Stimulated activated CD4-positive, alpha-beta T cell treated with anti-CD3 and anti-CD28 coated beads, Interleukin-1b, Interleukin-23, amount 100 ng/mL, for 48 hours (primary cell): ENCODE measurements around the gene GRAP.
A peak's percentile ranks its signal among the peaks of the same experiment; 100 is the strongest.
"Not testable (repeated sequence)": the region's sequence is repeated elsewhere in the genome, so short reads cannot be mapped to it uniquely, and the experiment has no call there.

ENCODE experiments used
- DNase-seq: peaks from one replicate; pipeline ENCODE4 v3.0.0-alpha.2; 2020

GRAP gene

DNA sequence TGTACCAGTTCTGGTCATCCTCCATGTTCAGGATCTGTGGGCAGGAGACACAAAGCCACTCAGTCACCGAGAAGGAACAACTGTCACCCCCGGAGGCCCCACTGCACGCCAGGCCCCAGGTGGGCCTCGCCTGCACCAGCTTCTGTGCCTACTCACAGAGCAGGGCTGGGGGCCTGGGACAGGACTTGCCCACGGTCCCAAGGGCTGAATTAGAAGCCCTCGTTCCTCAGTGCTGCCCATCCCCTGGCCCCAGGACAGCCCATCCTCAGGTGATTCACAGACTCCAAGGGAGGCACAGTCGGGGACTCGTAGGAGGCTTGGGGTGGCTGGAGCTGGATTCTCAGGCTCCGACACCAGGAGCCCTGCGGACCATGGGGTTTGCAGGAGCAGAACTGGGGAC is 4.9 kb downstream of the GRAP start:
- DNase-seq, result not testable (repeated sequence)

DNA sequence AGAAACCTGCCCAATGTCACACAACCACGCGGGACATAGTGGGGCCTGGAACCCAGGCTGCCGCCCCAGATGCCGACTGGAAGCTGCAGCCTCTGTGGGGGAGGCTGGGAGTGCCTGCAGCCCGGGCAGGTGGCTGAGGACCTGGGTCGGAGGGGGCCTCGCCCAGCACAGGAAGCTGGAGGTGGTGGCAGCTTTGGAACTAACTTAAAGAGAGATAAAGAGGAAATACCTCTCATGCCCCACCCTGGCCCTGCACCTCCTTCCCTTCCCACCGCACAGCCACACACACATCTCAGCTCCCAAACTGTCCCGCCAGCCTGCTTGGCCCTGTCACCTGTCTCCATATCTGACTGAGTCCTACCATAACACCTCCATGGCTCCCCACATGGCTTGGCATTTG is 6.4 kb downstream of the GRAP start:
- DNase-seq, result not testable (repeated sequence)

DNA sequence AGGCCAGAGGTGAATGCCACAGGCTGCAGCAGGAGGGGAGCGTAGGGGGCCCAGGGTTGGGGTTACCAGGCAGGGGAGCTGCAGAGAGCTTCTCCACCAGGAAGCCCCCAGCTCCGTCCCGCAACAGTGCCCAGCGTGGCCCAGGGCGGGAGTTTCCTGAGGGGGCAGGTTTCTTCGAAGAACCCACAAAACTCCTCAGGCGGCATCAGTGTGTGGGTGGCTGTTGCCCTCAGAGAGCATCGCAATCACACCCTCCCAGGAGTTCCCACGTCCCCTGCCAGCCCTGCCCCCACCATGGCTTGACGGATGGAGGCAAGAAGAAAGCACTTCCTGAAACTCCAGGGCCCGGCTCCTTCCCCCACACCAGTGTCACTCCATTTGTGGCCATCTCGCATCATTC is 8.0 kb downstream of the GRAP start:
- DNase-seq, result not testable (repeated sequence)

DNA sequence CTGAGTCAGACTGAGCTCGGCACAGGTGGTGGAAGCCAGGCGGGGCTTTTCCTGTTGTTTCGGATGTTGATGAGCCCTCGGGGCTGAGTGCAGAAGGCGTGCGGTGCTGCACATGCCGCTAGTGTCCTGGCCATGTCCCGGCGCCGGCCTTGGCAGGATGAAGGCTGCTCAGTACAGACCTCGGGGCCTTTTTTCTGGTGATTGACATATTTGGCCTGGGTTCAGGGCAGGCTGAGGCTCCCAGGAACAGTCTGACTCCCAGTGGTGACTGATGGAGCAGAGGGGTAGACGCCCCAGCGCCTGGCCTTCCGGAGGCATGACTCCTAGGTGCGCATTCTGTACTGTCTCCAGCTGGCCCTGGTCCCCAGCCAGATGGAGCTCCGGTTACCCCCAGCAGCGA is 8.8 kb downstream of the GRAP start:
- DNase-seq, result not testable (repeated sequence)

DNA sequence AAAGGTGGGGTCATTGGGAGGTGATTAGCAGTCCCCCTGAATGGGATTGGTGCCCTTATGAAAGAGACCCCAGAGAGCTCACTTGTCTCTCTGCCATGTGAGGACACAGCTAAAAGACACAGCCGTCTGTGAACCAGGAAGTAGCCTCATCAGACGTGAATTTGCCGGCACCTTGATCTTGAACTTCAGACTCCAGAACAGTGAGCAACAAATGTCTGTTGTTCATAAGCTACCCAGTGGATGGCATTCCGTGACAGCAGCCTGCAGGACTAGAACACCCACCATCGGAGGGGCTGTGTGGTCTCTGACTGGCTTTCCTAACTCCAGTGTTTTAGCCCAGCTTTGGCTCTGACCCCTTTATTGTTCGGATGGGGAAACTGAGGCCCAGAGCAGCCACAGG is 9.2 kb downstream of the GRAP start:
- not testable (repeated sequence) for DNase-seq

DNA sequence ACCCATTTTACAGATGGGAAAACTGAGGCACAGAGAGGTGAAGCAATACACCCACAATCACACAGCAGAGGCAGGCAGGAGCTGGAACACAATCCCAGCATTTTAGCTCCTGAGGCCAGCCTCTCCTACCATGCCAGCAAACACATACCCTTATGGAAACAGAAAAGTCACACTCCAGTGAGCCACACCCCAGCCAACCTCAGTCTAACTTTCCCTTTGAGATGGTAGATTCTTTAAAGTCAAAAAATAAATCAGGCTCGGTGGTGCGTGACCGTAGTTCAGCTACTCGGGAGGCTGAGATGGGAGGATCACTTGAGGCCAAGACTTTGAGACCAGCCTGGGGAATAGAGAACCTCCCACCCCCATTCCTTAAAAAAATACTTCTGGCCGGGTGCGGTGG is 10.6 kb downstream of the GRAP start:
- not testable (repeated sequence) for DNase-seq

DNA sequence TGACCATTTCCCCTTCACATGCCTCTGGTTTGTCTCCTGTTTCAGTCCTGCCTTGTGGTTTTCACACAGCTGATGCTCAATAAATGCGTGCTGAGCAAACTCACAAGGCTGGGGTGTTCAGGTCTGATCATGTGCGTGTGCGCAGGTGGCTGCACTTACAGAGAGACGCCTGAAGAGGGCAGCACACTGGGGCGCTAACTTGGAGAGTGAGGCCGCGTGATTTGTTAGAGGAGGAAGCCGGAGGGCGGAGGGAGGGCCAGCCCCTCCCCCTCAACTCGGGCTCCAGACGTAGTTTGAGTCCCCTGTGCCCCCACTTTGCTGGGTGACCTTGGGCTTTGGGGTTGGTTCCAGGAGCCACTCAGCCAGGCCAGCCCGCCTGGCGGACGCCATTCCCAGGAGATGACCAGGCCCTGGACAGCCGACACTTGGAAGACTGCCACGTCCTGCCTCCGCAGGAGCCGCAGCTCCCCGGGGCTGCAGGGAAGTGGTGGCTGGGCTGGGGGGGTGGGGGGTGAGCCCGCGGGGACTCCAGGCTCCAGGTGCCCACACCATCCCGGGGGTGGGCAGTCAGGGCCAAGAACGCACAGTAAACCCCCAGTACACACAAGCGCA is 14.3 kb downstream of the GRAP start:
- not testable (repeated sequence) for DNase-seq

DNA sequence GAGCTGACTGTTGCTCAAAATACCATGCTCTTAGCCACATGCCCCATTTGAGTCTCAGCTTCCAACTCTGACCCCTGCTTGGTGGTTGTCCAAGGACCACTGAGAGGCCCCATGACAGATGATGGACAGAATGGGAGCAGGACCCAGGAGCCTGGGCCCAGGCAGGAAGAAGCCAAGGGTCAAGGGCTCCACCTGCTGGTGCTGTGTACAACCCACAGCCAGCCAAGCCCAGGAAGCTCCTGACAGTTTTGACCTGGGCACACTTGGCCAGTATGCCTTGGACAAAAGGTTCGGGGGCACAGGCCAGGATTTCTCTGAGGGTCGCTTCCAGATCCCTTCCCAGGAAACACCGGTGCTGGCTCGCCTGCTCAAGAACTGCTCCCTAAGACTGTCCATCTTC is 15.0 kb downstream of the GRAP start:
- peak; percentile 32 for DNase-seq

DNA sequence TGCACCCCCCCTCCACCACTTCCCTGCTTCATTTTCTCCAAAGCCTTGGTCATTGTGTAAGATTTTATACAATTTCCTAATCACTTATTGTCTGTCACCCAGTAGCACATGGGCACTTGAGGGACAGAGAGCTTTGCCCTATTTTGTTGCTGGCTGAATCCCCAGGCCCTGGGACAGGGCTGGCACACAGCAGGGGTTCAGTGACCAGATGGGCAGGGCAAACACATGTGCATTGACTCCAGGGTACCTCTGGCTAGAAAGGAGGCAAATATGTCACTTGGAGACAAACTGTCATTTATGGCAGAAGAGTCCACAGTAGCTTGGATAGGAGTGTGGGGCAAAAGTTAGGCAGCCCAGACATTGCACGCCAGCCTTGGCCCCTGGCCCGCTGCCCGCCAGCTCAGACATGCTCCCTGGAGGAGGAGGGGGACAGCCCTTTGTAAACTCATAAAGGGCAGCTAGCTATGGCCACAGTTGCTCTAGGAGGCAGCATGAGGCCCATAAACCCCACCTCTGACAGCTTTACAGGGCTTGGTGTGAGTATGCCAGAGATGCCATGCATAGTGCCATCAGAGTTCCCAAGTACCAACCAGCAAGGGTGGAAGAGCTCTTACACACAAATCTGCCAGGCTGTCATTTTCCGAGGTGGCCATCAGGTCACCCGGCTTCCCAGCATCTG is 15.8 kb downstream of the GRAP start:
- DNase-seq, result not testable (repeated sequence)

DNA sequence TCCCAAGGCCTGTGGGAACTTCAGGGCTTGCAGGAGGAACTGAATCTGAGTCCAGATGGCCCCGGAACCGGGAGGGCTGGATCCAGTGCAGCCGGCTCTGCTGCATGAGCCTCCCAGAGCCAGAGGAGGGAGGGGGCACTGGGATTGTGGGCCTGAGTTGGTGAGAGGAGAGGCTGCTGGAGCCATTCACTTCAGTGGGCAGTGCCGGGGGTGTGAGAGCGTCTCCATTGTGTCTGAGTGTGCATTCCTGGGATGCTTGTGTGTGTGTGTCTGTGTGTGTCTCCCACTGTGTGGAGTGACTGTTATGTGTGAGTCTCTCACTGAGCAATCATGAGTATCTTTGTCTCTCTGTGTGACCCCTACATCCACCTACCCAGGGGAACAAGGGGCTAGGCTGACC is 17.0 kb downstream of the GRAP start:
- DNase-seq, result not testable (repeated sequence)

DNA sequence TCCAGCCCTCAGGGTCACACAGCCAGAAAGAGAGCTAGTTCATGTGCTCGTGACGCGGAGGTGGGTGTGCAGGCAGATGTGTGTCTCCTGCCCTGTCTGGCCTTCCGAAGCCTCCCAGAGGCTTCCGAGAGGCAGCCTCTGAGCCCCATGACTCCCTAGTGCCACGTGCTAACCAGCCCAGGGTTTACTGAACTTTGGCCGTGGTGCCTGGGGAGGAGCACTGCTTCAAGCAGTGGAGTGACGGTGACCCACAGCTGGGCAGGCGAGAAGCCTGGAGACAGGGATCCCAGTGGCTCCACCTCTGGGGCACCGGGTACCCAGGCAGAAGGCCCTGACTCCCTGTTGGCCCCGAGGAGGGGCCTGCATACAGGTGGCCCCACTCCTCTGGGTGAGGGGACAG is 18.1 kb downstream of the GRAP start:
- not testable (repeated sequence) for DNase-seq

DNA sequence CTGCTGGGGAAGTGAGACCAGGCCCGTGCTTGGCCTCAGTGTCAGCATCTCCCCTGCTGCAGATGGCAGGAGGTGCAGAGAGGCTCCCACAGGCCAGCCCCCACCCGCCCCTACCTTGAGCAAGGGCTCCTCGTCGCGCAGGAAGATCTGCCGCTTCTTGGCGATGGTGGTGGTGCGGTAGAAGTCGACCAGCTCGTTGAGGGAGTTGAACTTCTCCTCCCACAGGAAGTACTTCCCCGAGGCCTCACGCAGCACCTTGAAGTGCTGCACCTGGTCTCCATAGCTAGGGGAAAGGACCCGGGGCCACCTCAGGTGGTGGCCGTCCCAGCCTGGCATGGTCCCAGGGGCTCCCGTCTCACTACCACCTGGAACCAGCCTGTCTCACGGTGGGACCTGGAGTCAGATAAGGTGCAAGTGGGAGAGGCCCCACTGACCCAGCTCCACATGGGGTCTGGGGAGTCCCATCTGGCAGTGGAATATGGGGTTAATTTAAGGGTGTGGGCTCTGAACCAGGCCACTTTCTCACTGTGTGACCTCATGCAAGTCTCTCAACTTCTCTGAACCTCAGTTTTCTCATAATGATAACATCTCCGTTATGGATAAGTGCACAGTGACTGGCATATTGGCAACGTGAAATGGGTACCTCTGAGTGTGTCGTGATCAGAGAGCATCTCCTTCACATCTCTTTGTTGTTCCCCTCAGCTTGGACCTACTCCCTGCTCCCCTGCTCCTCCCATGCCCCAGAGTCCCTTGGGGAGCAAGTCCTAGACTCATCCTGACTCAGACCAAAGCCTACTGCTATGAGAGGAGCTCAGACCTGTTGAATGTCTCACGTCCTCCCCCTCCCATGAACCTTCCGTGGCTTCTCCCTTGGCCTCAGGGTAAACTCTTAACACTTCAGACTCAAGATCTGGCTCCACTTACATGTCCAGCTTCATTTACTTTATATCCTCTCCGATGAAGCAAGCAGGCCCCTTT is 22.4 kb downstream of the GRAP start:
- no peak for DNase-seq

DNA sequence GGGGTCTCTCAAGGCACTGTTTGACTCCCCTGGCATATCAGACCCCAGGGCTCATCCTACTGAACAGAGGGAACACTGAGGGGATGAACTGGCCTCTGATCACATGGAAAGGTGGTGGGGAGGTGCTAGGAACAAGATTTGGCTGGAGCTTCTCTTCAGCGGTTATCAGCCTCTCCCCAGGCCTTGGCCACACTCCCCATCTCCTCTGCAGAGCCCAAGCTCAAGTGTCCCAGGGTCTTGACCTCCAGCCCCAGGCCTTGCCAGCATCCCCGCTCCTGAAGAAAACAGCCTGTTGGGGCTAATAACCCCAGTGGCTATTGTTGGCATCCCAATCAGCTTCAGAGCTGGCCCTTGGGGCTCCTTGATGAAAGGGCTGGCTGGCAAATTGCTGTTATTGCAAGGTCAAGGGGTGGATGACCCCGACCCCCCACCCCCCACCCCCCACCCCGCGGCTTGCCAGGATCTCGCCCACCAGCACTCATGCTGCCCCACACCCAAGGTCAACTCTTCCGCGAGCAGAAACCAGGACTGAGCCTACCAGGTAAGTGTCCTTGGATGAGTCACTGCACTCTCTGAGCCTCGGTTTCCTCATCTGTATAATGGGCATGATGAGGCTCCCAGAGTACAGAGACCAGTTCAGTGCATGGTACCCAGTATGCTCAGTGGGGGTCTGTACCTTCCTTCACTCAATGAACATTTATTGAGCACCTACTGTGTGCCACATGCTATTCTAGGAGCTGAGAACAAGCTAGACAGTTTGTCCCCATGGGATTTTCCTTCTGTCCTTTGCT is 23.4 kb downstream of the GRAP start:
- DNase-seq, result no peak

DNA sequence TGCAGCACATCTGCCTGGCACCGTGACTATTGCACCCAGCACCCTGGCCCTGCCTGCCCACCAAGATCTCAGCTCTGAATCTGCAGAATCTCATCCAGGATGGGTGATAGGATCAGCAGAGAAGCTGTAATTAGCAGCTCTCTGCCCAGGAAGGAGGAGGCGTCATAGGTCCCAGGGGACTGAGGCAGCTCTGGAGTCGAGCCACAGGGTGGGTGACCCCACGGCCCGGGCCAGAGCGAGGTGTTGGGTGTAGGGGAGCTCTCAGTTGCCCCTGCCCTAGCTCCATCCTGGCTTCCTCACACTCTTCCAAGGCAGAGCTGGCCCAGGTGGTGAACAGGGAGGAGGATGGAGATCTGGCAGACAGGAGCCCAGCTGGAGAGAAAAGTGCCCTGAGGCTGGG is 24.0 kb downstream of the GRAP start:
- DNase-seq, result no peak

DNA sequence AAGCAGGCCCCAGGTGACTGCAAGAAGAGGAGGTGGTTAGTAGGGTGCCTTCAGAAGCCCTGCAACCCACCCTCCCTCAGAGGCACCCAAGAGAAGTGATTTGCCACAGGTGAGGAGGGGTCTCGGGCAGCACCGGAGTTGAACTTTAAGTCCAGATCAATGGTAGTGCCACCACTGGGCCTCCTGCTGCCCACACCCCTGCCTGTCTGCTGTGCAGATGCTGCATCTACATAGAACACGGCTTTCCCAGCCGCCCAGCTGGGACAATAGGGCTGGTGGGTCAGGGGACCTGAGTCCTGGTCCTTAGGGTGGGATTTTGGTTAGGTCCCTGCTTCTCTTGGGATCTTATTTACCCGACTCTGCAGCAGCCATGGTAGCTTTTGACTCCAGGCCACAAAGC is 24.6 kb downstream of the GRAP start:
- DNase-seq, result no peak

DNA sequence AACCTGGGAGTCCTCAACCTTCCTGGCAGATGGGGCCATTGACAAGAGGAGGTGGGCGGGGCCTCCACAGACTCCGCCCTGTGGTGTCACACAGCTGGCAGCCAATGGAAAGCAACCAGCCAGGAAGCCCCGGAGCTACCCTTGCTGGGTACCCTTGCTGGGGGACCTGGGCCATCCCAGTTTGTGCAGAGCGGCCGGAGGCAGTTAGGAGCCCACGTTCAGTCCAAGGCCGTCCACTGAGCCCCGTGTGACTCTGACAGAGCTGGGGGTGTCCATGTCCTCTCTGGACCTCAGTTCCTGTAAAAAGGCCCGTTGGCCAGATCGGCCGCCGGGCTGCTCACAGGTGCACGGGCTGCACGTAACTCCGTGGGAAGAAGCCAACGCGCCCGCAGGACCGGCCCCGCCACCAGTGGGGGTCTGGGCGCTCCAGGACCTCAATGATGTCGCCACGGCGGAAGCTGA is 25.1 kb downstream of the GRAP start:
- peak; percentile 52 for DNase-seq

DNA sequence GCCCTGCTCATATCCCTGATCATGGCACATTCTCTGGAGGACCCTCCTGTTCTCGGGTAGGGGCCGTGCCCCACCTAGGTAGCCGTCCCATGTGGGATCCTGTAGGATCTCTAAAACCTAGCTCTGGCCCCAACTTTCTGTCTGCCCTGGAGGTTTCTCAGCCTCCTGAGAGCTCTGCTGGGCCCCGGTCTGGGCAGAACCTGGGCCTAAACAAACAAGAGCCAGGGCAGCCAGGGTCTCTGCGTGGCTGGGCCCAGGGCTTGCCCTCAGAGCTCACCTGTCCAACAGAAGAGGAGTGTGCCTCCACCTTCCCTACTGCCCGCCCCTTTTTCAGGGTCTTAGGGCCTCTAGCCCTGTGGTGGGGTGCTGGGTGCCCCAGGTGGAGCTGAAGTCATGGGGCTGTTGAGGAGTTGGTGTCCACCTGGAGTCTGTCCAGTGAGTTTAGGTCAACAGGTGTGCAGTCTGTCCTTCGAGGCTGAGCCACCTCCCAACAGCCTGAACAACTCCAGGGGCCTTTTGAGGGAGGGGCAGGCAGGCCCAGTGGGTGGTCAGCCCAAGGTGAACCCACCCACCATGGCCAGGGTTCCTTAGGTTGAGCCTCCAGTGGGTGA is 25.6 kb downstream of the GRAP start:
- not testable (repeated sequence) for DNase-seq

DNA sequence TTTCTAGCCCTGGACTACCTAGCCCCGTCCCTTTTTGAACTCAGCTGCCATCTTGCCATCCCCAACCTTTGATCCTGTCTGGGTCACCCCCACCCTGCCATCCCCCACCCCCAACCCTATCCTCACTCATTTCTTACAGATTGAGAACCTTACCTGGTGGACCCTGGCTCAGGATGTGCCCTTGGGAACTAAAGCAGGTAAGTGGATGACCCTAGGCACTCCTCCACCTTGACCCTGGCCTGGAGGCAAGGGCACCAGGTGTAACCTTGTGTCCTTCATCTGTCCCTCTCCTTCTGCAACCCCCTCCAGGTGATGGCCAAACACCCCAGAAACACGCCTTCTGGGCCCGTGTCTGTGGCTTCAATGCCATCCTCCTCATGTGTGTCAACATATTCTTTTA is 26.7 kb downstream of the GRAP start:
- DNase-seq, result no peak

DNA sequence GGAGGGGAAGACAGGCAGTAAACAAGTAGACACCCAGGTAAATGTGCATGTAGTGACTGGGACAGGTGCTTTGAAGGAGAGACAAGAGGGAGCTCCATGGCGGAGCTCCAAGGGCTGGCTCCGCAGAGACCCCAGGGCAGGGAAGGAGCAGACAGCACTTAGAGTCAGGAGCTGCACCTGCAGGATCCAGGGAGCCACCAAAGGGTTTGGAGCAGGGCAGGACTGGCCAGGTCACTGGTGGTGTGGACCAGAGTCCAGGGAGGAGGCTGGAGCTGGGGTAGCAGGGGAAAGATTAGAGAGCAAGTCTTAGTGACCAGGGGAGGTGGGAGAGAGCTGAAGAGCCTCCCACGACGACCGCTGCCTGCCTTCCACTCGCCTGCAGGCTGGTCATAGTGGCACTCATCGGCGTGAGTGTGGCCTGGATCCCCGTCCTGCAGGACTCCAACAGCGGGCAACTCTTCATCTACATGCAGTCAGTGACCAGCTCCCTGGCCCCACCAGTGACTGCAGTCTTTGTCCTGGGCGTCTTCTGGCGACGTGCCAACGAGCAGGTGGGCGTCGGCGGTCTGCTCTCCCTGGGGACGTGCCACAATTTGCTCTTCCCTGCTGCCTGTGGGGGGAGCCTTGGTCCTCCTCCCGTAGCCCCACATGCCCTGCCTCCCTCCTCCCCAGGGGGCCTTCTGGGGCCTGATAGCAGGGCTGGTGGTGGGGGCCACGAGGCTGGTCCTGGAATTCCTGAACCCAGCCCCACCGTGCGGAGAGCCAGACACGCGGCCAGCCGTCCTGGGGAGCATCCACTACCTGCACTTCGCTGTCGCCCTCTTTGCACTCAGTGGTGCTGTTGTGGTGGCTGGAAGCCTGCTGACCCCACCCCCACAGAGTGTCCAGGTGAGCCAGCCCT is 27.5 kb downstream of the GRAP start:
- DNase-seq, result no peak

DNA sequence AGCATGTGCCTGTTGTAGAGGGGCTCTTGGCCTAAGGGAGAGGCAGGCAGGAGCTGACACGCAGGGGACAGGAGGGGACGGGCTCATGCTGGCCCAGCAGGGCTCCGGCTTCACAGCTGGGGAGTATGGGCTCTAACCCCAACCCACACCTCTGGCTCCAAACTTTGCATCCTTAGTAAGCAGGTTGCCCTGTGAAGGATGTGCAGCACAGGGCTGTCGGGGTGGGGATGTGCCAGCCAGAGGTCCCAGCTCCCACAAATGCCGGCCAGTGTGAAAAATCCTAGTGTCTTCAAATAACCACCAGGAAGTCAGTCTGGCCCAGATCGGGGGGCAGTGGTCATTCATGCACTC is 28.2 kb downstream of the GRAP start:
- no peak for DNase-seq
